PC-9 (cell line): ENCODE data around the gene COTL1. TPM values are rescaled to one million over a fixed set of nuclear protein-coding genes. Genes with fewer than 3 reads are reported as not detected.

ENCODE experiments used
- BruUV-seq: library from RNA; stranded (reverse); fragments of 400-500 nt; replicated peaks from 2 replicates; lab custom pipeline; 2021; lab: Mats Ljungman, UMichigan
- CTCF ChIA-PET: fragments of 300-600 bp; sonication (Branson Sonifier 250); formaldehyde crosslinking; loops from one replicate; lab custom pipeline; 2022; ENCODE audit warnings: antibody characterized with exemption; lab: Charles Lee
- POLR2A ChIA-PET: fragments of 300-600 bp; sonication (Branson Sonifier 250); formaldehyde crosslinking; loops from one replicate; lab custom pipeline; 2022; ENCODE audit warnings: antibody characterized with exemption; ENCODE audit not compliant: unreplicated experiment; lab: Charles Lee
- DNase-seq, 2 experiments: peaks; one replicate each; pipeline versions ENCODE4 v3.0.0 to v3.0.0-alpha.2; 2015 to 2022; ENCODE audit warnings: mixed read lengths in 1 of 2
- H2AFZ ChIP-seq: fragments of 200-600 bp; sonication (generic); 2 replicates; pipeline ENCODE4 v1.8.1; 2017; ENCODE audit warnings: antibody characterized with exemption
- H3F3A ChIP-seq: fragments of 200-600 bp; sonication (generic); 2 replicates; pipeline ENCODE4 v1.8.1; 2017; ENCODE audit warnings: antibody characterized with exemption, mild to moderate bottlenecking, low read depth; ENCODE audit not compliant: insufficient read depth
- H3K27ac ChIP-seq: fragments of 200-600 bp; sonication (generic); 2 replicates; pipeline ENCODE4 v1.6.1; 2016; ENCODE audit warnings: mixed run types
- H3K27me3 ChIP-seq: fragments of 200-600 bp; sonication (generic); 2 replicates; pipeline ENCODE4 v1.6.1; 2016; ENCODE audit warnings: low read depth, mixed run types; ENCODE audit not compliant: insufficient read depth
- H3K36me3 ChIP-seq: fragments of 200-600 bp; sonication (generic); 2 replicates; pipeline ENCODE4 v1.6.1; 2016; ENCODE audit warnings: low read depth, mixed run types
- H3K4me1 ChIP-seq: fragments of 200-600 bp; sonication (generic); replicated peaks from 2 replicates; pipeline ENCODE4 v1.6.1; 2016; ENCODE audit warnings: mixed run types; ENCODE audit not compliant: insufficient read depth
- H3K4me2 ChIP-seq: fragments of 200-600 bp; sonication (generic); 2 replicates; pipeline ENCODE4 v1.6.1; 2017; ENCODE audit warnings: mixed run types
- H3K4me3 ChIP-seq: fragments of 200-600 bp; sonication (generic); 2 replicates; pipeline ENCODE4 v1.6.1; 2016; ENCODE audit warnings: mixed run types
- H3K79me2 ChIP-seq: fragments of 200-600 bp; sonication (generic); 2 replicates; pipeline ENCODE4 v1.6.1; 2017; ENCODE audit warnings: low read depth, mixed run types
- H3K9me2 ChIP-seq: fragments of 200-600 bp; sonication (generic); 2 replicates; pipeline ENCODE4 v1.8.1; 2017; ENCODE audit warnings: mild to moderate bottlenecking; ENCODE audit not compliant: insufficient read depth
- H3K9me3 ChIP-seq: fragments of 200-600 bp; sonication (generic); 2 replicates; pipeline ENCODE4 v1.8.1; 2016; ENCODE audit warnings: low read depth; ENCODE audit not compliant: insufficient read depth
- H4K20me1 ChIP-seq: fragments of 200-600 bp; sonication (generic); 2 replicates; pipeline ENCODE4 v1.8.1; 2017; ENCODE audit not compliant: insufficient read depth
- EZH2 ChIP-seq: fragments of 200-600 bp; sonication (generic); IDR thresholded peaks from 2 replicates; pipeline ENCODE4 v1.8.0; 2017; ENCODE audit warnings: antibody characterized with exemption, low read depth
- intact Hi-C: fragments of 100-400 bp; cut with micrococcal nuclease; formaldehyde crosslinking; loops from one replicate; pipeline ENCODE4 v1.10.0; 2022; ENCODE audit not compliant: unreplicated experiment
- total RNA-seq: library from RNA; stranded (reverse); gene quantifications from 2 replicates; pipeline ENCODE4 v1.2.3, GENCODE V29; 2021
- TF ChIP-seq, protein P1 (sequence below): fragments of 200-600 bp; sonication (generic); conservative IDR thresholded peaks from 2 replicates; pipeline ENCODE4 v1.6.1; 2017; ENCODE audit warnings: mixed run types, antibody characterized with exemption, mild to moderate bottlenecking, moderate library complexity

The COTL1 gene
- total RNA-seq, 1 experiment from 2014 or later: 512 TPM

DNA sequence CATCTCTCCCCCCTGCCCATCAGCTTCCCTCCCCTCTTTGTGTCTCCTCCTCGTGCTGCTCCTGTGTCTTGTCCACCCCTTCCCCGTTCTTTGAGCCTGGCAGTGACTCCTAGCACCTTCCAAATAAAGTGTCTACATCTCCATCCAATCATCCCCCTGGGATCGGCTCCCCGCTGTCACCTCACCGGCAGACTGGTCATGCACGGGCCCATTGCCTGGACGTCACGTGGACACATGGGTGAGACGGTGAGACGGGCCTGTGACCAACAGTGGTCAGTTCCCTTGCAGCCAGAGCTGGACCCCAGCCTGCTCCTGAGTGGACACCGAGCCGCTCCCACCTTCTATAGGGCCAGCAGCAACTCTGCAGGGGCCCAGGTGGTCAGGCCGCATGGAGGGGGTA is 46.4 kb downstream of the COTL1 start:
- H3K27ac ChIP-seq: no peak overlapping the region
- H3K27me3 ChIP-seq: no peaks in the 10 kb centered on the region
- no peak overlapping the region for H3K4me3 ChIP-seq
- intact Hi-C loops: no loop called here
- H3F3A ChIP-seq: peaks cover 29% of the 10 kb centered on the region; the same call in 1 of the 2 replicates
- H4K20me1 ChIP-seq: peaks cover 54% of the 10 kb centered on the region
- H3K79me2 ChIP-seq: peaks cover 88% of the 10 kb centered on the region
- H3K4me1 ChIP-seq: no peaks in the 10 kb centered on the region
- ChIA-PET CTCF (no interaction called here), POLR2A (no interaction called here)
- no TSS peak for BruUV-seq
- peaks cover 41% of the 10 kb centered on the region for H3K36me3 ChIP-seq
- no peaks in the 10 kb centered on the region for H3K9me2 ChIP-seq
- no peak for DNase-seq
- no peak overlapping the region for H2AFZ ChIP-seq
- TF ChIP-seq, protein P1, sequence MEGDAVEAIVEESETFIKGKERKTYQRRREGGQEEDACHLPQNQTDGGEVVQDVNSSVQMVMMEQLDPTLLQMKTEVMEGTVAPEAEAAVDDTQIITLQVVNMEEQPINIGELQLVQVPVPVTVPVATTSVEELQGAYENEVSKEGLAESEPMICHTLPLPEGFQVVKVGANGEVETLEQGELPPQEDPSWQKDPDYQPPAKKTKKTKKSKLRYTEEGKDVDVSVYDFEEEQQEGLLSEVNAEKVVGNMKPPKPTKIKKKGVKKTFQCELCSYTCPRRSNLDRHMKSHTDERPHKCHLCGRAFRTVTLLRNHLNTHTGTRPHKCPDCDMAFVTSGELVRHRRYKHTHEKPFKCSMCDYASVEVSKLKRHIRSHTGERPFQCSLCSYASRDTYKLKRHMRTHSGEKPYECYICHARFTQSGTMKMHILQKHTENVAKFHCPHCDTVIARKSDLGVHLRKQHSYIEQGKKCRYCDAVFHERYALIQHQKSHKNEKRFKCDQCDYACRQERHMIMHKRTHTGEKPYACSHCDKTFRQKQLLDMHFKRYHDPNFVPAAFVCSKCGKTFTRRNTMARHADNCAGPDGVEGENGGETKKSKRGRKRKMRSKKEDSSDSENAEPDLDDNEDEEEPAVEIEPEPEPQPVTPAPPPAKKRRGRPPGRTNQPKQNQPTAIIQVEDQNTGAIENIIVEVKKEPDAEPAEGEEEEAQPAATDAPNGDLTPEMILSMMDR: no peak
- TF ChIP-seq EZH2: no peak
- H3K9me3 ChIP-seq: no peaks in the 10 kb centered on the region
- H3K4me2 ChIP-seq: no peak overlapping the region

DNA sequence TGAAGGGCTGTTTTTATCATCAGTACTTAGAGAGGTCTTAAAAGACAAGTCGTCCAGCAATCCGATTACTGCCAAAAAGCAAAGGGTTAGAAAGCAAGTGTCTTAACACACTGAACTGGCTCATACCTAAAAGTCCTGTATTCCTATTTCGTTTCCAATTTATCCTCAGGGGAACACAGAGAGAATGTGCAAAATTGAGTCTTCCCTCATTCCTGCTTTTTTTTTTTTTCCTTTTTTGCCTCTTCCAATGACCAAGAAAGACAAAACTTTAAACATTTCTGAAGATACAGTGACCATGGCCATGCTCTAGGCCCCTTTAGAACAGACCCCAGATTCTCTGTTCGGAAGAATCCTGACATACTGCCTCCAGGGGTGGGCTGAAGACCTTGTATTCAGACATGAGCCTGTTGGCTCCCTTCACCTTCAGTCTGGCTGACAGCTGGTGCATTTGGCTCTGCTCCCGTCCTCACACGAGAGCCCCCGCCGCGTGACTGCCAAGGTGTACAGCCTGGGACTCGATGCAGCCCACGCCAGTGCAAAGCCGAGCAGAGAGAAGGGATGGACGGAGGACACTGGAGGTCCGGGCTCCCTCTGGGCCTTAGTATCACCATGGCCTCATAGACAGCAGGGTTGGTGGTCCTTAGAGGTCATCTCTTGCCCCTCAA is 47.0 kb downstream of the COTL1 start:
- H3K27ac ChIP-seq: no peak overlapping the region
- TF ChIP-seq EZH2: no peak
- TF ChIP-seq, protein P1: no peak
- peaks cover 82% of the 10 kb centered on the region for H3K79me2 ChIP-seq
- intact Hi-C loops: no loop called here
- no peak overlapping the region for H3K4me2 ChIP-seq
- BruUV-seq: no TSS peak
- H3K36me3 ChIP-seq: peaks cover 41% of the 10 kb centered on the region
- H3F3A ChIP-seq: peaks cover 29% of the 10 kb centered on the region; the same call in 1 of the 2 replicates
- H3K27me3 ChIP-seq: no peaks in the 10 kb centered on the region
- peaks cover 48% of the 10 kb centered on the region for H4K20me1 ChIP-seq
- CTCF ChIA-PET: no interaction called here
- no peak overlapping the region for H2AFZ ChIP-seq
- no peaks in the 10 kb centered on the region for H3K9me2 ChIP-seq
- H3K4me3 ChIP-seq: no peak overlapping the region
- no peaks in the 10 kb centered on the region for H3K9me3 ChIP-seq
- H3K4me1 ChIP-seq: no peaks in the 10 kb centered on the region
- DNase-seq: no peak
- POLR2A ChIA-PET: no interaction called here

DNA sequence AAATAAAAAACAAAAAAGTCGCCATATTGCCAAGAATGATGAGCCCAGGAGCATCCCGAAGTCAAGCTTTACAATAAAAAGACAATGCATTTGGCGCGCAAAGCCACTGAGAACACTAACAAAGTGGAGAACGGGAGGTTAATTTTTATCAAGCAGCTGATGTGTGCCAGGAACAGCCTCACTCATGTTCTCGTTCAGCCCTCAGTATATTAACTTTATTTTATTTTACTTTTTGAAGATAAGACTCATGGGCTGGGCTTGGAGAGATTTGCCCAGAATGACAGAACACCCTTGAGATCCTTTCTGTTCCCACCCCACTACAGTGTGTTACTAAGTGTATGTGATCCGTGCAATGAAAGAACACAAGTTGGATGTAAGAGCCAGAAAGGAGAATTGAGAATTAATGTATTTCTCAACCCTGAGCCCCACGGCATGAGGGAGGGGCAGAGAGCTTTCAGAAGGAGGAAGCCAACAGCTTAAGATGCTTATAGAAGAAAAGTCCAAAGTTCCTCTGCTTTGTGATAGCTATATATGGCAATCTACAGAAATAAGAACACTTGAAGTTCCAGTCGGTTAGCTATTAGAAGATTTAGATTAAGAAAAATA is 48.4 kb downstream of the COTL1 start:
- peaks cover 36% of the 10 kb centered on the region for H4K20me1 ChIP-seq
- no peak for TF ChIP-seq EZH2
- TF ChIP-seq, protein P1: no peak
- no peaks in the 10 kb centered on the region for H3K9me3 ChIP-seq
- no peak overlapping the region for H3K4me3 ChIP-seq
- intact Hi-C loops: no loop called here
- BruUV-seq: no TSS peak
- no peak overlapping the region for H3K27ac ChIP-seq
- H3K4me2 ChIP-seq: no peak overlapping the region
- H3K79me2 ChIP-seq: peaks cover 69% of the 10 kb centered on the region
- no peaks in the 10 kb centered on the region for H3K4me1 ChIP-seq
- DNase-seq: no peak
- H3K36me3 ChIP-seq: peaks cover 41% of the 10 kb centered on the region
- CTCF ChIA-PET: interaction anchor here (0.9 kb wide), 1 partner anchor 402 kb away, joined by 3 read pairs; no protein-coding TSS in a partner anchor
- H2AFZ ChIP-seq: no peak overlapping the region
- H3K9me2 ChIP-seq: no peaks in the 10 kb centered on the region
- H3F3A ChIP-seq: peaks cover 41% of the 10 kb centered on the region
- POLR2A ChIA-PET: no interaction called here
- H3K27me3 ChIP-seq: no peaks in the 10 kb centered on the region
